NCI-H1694 treated with DMSO at 0.1 percent for 48 hours (cell line): ENCODE measurements around the gene STARD13.
"Not testable (repeated sequence)": the region's sequence is repeated elsewhere in the genome, so short reads cannot be mapped to it uniquely, and the experiment has no call there.

Experiments
- DNase-seq: peaks from one replicate; lab custom pipeline; 2025; lab: John Stamatoyannopoulos, UW

The STARD13 gene

GRCh38 chr13:33176526-33176925 lies 109.0 kb downstream of the STARD13 start:
- DNase-seq = no peak

GRCh38 chr13:33175991-33176390 lies 109.6 kb downstream of the STARD13 start:
- DNase-seq = no peak

GRCh38 chr13:33174931-33175330 lies 110.6 kb downstream of the STARD13 start:
- no peak for DNase-seq

- DNase-seq = peak; percentile 80
Observed at GRCh38 chr13:33174491-33174890, 111.1 kb downstream of the STARD13 start.

- no peak for DNase-seq
Observed at GRCh38 chr13:33172911-33173310, 112.6 kb downstream of the STARD13 start.

GRCh38 chr13:33172400-33172799 lies 113.2 kb downstream of the STARD13 start:
- no peak for DNase-seq

- no peak for DNase-seq
Observed at GRCh38 chr13:33169273-33169980, 116.1 kb downstream of the STARD13 start.

GRCh38 chr13:33168321-33168960 lies 117.1 kb downstream of the STARD13 start:
- no peak for DNase-seq

- no peak for DNase-seq
Observed at GRCh38 chr13:33167491-33167890, 118.1 kb downstream of the STARD13 start.

GRCh38 chr13:33165787-33166186 lies 119.8 kb downstream of the STARD13 start:
- no peak for DNase-seq

- DNase-seq = no peak
Observed at GRCh38 chr13:33164331-33164730, 121.2 kb downstream of the STARD13 start.

- DNase-seq = not testable (repeated sequence)
Observed at GRCh38 chr13:33162725-33163124, 122.8 kb downstream of the STARD13 start.

GRCh38 chr13:33158816-33159215 lies 126.7 kb downstream of the STARD13 start:
- no peak for DNase-seq

GRCh38 chr13:33158271-33158670 lies 127.3 kb downstream of the STARD13 start:
- no peak for DNase-seq

- no peak for DNase-seq
Observed at GRCh38 chr13:33154911-33155310, 130.6 kb downstream of the STARD13 start.

- no peak for DNase-seq
Observed at GRCh38 chr13:33153421-33154404, 131.8 kb downstream of the STARD13 start.

GRCh38 chr13:33152389-33152788 lies 133.2 kb downstream of the STARD13 start:
- DNase-seq = no peak

- no peak for DNase-seq
Observed at GRCh38 chr13:33150662-33151061, 134.9 kb downstream of the STARD13 start.

GRCh38 chr13:33150126-33150525 lies 135.4 kb downstream of the STARD13 start:
- DNase-seq = no peak

GRCh38 chr13:33147832-33148231 lies 137.7 kb downstream of the STARD13 start:
- no peak for DNase-seq

GRCh38 chr13:33146843-33147611 lies 138.5 kb downstream of the STARD13 start:
- DNase-seq = no peak

GRCh38 chr13:33145667-33146066 lies 139.9 kb downstream of the STARD13 start:
- no peak for DNase-seq
